Hepatocyte (in vitro differentiated cells): Measurements from ENCODE around the gene KCND3. TPM values are rescaled to one million over a fixed set of nuclear protein-coding genes. Genes with fewer than 3 reads are reported as not detected.

Source experiments
- DNase-seq: peaks from one replicate; pipeline ENCODE4 v3.0.0-alpha.2; 2016; ENCODE audit warnings: low spot score
- H2AFZ ChIP-seq: fragments of 200-600 bp; sonication (generic); 2 replicates; pipeline ENCODE4 v1.6.0; 2016; ENCODE audit warnings: antibody characterized with exemption, mild to moderate bottlenecking
- H3K27ac ChIP-seq: fragments of 200-600 bp; sonication (generic); 2 replicates; pipeline ENCODE4 v1.5.1; 2016; ENCODE audit warnings: mild to moderate bottlenecking
- H3K27me3 ChIP-seq: fragments of 200-600 bp; sonication (generic); 2 replicates; pipeline ENCODE4 v1.6.1; 2016
- H3K36me3 ChIP-seq: fragments of 200-600 bp; sonication (generic); replicated peaks from 2 replicates; pipeline ENCODE4 v1.5.1; 2016; ENCODE audit warnings: low read depth; ENCODE audit not compliant: insufficient read depth
- H3K4me1 ChIP-seq: fragments of 200-600 bp; sonication (generic); 2 replicates; pipeline ENCODE4 v1.5.1; 2016; ENCODE audit warnings: mild to moderate bottlenecking, moderate library complexity; ENCODE audit not compliant: insufficient read depth
- H3K4me2 ChIP-seq: fragments of 200-600 bp; sonication (generic); 2 replicates; pipeline ENCODE4 v1.6.0; 2016
- H3K4me3 ChIP-seq: fragments of 200-600 bp; sonication (generic); 2 replicates; pipeline ENCODE4 v1.5.1; 2016; ENCODE audit warnings: mild to moderate bottlenecking
- H3K79me2 ChIP-seq: fragments of 200-600 bp; sonication (generic); 2 replicates; pipeline ENCODE4 v1.6.0; 2017; ENCODE audit warnings: mild to moderate bottlenecking
- H3K9me2 ChIP-seq: fragments of 200-600 bp; sonication (generic); replicated peaks from 2 replicates; pipeline ENCODE4 v1.6.0; 2017; ENCODE audit warnings: mild to moderate bottlenecking; ENCODE audit not compliant: insufficient read depth
- H3K9me3 ChIP-seq: fragments of 200-600 bp; sonication (generic); 2 replicates; pipeline ENCODE4 v1.5.1; 2016; ENCODE audit warnings: low read depth, mild to moderate bottlenecking
- H4K20me1 ChIP-seq: fragments of 200-600 bp; sonication (generic); 2 replicates; pipeline ENCODE4 v1.6.0; 2016; ENCODE audit warnings: mild to moderate bottlenecking; ENCODE audit not compliant: insufficient read depth, poor library complexity, severe bottlenecking
- CTCF ChIP-seq: fragments of 200-600 bp; sonication (generic); IDR thresholded peaks from 2 replicates; pipeline ENCODE4 v1.5.1; 2016; ENCODE audit warnings: antibody characterized with exemption, mild to moderate bottlenecking; ENCODE audit not compliant: poor library complexity
- EZH2 ChIP-seq: fragments of 200-600 bp; sonication (generic); IDR thresholded peaks from 2 replicates; pipeline ENCODE4 v1.6.1; 2016; ENCODE audit warnings: antibody characterized with exemption, mild to moderate bottlenecking, borderline replicate concordance
- EZH2phosphoT487 ChIP-seq: fragments of 200-600 bp; sonication (generic); IDR thresholded peaks from one replicate; pipeline ENCODE4 v1.6.1; 2018; ENCODE audit warnings: antibody characterized with exemption, mild to moderate bottlenecking, low read depth, moderate library complexity; ENCODE audit not compliant: unreplicated experiment, severe bottlenecking
- WGBS: methylation state at CpG from one replicate; pipeline ENCODE4 v1.1.6; 2016; ENCODE audit warnings: low lambda C conversion rate; ENCODE audit errors: missing lambda C conversion rate; 5-methylcytosine and 5-hydroxymethylcytosine counted together
- polyA plus RNA-seq: library from polyadenylated mRNA; unstranded; fragments of >200 nt; fragmentation: Nextera tagmentation; extraction: Ambion mirVana; gene quantifications from 2 replicates; pipeline ENCODE4 v1.2.1, GENCODE V29; 2016
- total RNA-seq: library from RNA; depleted of rRNA; stranded (reverse); fragments of >200 nt; gene quantifications from 2 replicates; pipeline ENCODE4 v1.2.3, GENCODE V29; 2014

Gene KCND3
- total and polyA plus RNA-seq, 2 experiments from 2014 or later, result 1.4 to 2.7 TPM

GRCh38 chr1:111784273-111784901 is 205.1 kb downstream of the KCND3 start:
- 70% methylated on average over 4 of the region's 4 CpGs for WGBS
- TF ChIP-seq CTCF (no peak), EZH2 (no peak), EZH2phosphoT487 (no peak)
- H3K36me3 ChIP-seq, result no peaks in the 10 kb centered on the region
- no peaks in the 10 kb centered on the region for H3K9me2 ChIP-seq
- no peak overlapping the region for H3K27ac ChIP-seq
- no peak overlapping the region for H3K4me3 ChIP-seq
- H2AFZ ChIP-seq, result no peak overlapping the region
- no peaks in the 10 kb centered on the region for H3K9me3 ChIP-seq
- H3K79me2 ChIP-seq, result no peaks in the 10 kb centered on the region
- peaks cover 3% of the 10 kb centered on the region for H3K27me3 ChIP-seq
- no peaks in the 10 kb centered on the region for H4K20me1 ChIP-seq
- no peak for DNase-seq
- no peak overlapping the region for H3K4me2 ChIP-seq
- no peaks in the 10 kb centered on the region for H3K4me1 ChIP-seq

GRCh38 chr1:111779546-111779945 is 209.9 kb downstream of the KCND3 start:
- TF ChIP-seq EZH2 (no peak), CTCF (no peak)
- no peak overlapping the region for H2AFZ ChIP-seq
- no peaks in the 10 kb centered on the region for H3K9me2 ChIP-seq
- H3K4me1 ChIP-seq, result no peaks in the 10 kb centered on the region
- H3K4me2 ChIP-seq, result no peak overlapping the region
- WGBS, result 81% methylated on average over 2 of the region's 2 CpGs
- no peak overlapping the region for H3K27ac ChIP-seq
- no peak overlapping the region for H3K4me3 ChIP-seq
- no peaks in the 10 kb centered on the region for H3K79me2 ChIP-seq
- no peaks in the 10 kb centered on the region for H3K9me3 ChIP-seq
- no peaks in the 10 kb centered on the region for H4K20me1 ChIP-seq
- DNase-seq, result no peak
- peaks cover 1% of the 10 kb centered on the region for H3K27me3 ChIP-seq
- no peaks in the 10 kb centered on the region for H3K36me3 ChIP-seq

GRCh38 chr1:111778541-111779051 is 210.9 kb downstream of the KCND3 start:
- no peak overlapping the region for H3K4me3 ChIP-seq
- TF ChIP-seq EZH2, result no peak
- TF ChIP-seq CTCF, result no peak
- TF ChIP-seq EZH2phosphoT487, result no peak
- H3K4me2 ChIP-seq, result no peak overlapping the region
- DNase-seq, result no peak
- H2AFZ ChIP-seq, result no peak overlapping the region
- H3K27me3 ChIP-seq, result no peaks in the 10 kb centered on the region
- no peaks in the 10 kb centered on the region for H3K4me1 ChIP-seq
- H3K36me3 ChIP-seq, result no peaks in the 10 kb centered on the region
- H3K27ac ChIP-seq, result no peak overlapping the region
- H3K79me2 ChIP-seq, result no peaks in the 10 kb centered on the region
- WGBS, result 80% methylated on average over 2 of the region's 2 CpGs
- H4K20me1 ChIP-seq, result no peaks in the 10 kb centered on the region
- no peaks in the 10 kb centered on the region for H3K9me2 ChIP-seq
- no peaks in the 10 kb centered on the region for H3K9me3 ChIP-seq
